HEK293 (cell line): ENCODE measurements around the gene KLHL40.

Source experiments
- ELK4 ChIP-seq: IDR thresholded peaks from 2 replicates; pipeline ENCODE4 v1.6.1; 2011; ENCODE audit warnings: mild to moderate bottlenecking, low read depth, low read length, borderline replicate concordance
- ZBTB7A ChIP-seq: fragments of 450-650 bp; formaldehyde crosslinking; IDR thresholded peaks from 2 replicates; pipeline ENCODE4 v1.5.1; 2016; ENCODE audit warnings: low read depth, missing biosample characterization, missing genetic modification characterization
- ZFHX2 ChIP-seq: fragments of 450-650 bp; formaldehyde crosslinking; conservative IDR thresholded peaks from 2 replicates; pipeline ENCODE4 v1.5.1; 2016; ENCODE audit warnings: missing biosample characterization, missing genetic modification characterization
- ZNF138 ChIP-seq: fragments of 450-650 bp; formaldehyde crosslinking; IDR thresholded peaks from 2 replicates; pipeline ENCODE4 v1.5.1; 2016; ENCODE audit warnings: missing biosample characterization, missing genetic modification characterization, borderline replicate concordance
- ZNF544 ChIP-seq: fragments of 450-650 bp; formaldehyde crosslinking; IDR thresholded peaks from 2 replicates; pipeline ENCODE4 v1.5.0; 2017; ENCODE audit warnings: missing biosample characterization, missing genetic modification characterization
- ZNF626 ChIP-seq: fragments of 450-650 bp; sonication (Bioruptor Pico); formaldehyde crosslinking; IDR thresholded peaks from 2 replicates; pipeline ENCODE4 v1.5.1; 2018; ENCODE audit warnings: missing biosample characterization, missing genetic modification characterization, inconsistent platforms
- ZNF837 ChIP-seq: fragments of 450-650 bp; formaldehyde crosslinking; IDR thresholded peaks from 2 replicates; pipeline ENCODE4 v1.5.1; 2016; ENCODE audit warnings: missing biosample characterization, missing genetic modification characterization
- TF ChIP-seq, protein P1 (sequence below): fragments of 450-650 bp; formaldehyde crosslinking; IDR thresholded peaks from 2 replicates; pipeline ENCODE4 v1.5.1; 2016; ENCODE audit warnings: missing biosample characterization, missing genetic modification characterization

DNA sequence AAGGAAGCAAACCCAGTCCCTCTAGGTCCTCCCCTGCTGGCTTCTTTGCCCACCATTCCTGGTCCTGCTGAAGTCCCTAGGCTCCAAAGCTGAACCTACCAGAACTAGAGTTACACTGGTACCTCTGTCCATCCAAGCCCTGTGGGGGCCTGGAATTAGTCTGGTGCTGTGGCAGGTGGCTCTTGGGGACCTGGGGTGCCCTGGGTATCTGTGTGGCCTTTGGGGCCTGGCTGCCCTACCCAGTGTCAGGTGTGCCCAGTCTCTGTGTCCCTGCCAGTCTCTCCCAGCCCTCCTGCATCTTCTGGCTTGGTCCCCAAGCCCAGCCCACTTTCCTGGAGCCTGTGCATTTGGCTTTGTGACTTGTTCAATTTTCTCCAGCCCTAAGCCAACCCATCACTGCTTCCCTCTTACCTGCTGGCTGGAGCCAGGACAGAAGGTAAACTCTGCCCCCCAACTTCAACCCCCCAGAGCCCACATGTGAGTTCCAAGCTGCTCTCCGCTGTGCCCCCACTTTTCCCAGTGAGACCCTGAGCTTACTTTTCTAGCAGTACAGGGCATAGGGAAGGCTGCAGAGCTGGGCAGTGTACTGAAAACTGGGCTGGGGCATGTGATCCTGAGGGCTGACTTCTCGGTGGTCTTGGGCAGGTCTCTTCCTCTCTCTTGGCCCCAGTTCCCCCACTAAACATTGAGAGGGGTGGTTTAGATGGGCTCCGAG is 45.5 kb downstream of the KLHL40 start:
- TF ChIP-seq ZFHX2 = no peak
- no peak for TF ChIP-seq ELK4
- TF ChIP-seq ZNF837 (tag by site-specific recombination) = no peak
- TF ChIP-seq, protein P1, sequence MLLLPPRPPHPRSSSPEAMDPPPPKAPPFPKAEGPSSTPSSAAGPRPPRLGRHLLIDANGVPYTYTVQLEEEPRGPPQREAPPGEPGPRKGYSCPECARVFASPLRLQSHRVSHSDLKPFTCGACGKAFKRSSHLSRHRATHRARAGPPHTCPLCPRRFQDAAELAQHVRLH (tag by site-specific recombination) = no peak
- no peak for TF ChIP-seq ZBTB7A (tag by site-specific recombination)
- no peak for TF ChIP-seq ZNF544 (tag by site-specific recombination)
- no peak for TF ChIP-seq ZNF626 (tag by site-specific recombination)
- TF ChIP-seq ZNF138 (tag by site-specific recombination) = no peak
